ENCODE data around the gene SPART.

- TF ChIP-seq, protein P1, sequence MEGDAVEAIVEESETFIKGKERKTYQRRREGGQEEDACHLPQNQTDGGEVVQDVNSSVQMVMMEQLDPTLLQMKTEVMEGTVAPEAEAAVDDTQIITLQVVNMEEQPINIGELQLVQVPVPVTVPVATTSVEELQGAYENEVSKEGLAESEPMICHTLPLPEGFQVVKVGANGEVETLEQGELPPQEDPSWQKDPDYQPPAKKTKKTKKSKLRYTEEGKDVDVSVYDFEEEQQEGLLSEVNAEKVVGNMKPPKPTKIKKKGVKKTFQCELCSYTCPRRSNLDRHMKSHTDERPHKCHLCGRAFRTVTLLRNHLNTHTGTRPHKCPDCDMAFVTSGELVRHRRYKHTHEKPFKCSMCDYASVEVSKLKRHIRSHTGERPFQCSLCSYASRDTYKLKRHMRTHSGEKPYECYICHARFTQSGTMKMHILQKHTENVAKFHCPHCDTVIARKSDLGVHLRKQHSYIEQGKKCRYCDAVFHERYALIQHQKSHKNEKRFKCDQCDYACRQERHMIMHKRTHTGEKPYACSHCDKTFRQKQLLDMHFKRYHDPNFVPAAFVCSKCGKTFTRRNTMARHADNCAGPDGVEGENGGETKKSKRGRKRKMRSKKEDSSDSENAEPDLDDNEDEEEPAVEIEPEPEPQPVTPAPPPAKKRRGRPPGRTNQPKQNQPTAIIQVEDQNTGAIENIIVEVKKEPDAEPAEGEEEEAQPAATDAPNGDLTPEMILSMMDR (conservative IDR thresholded peaks at IDR 0.05; ENCODE audit: low read length), result no peak
- no peak for TF ChIP-seq EZH2phosphoT487 (IDR thresholded peaks at IDR 0.05; ENCODE audit: borderline replicate concordance)
These were observed 60.2 kb downstream of the SPART start for GRCh38 chr13:36286006-36286405.
